ELF-1 (cell line): Measurements from ENCODE around the gene KLF17.
"Not testable (repeated sequence)": the region's sequence is repeated elsewhere in the genome, so short reads cannot be mapped to it uniquely, and the experiment has no call there.

Source experiments
- DNase-seq: peaks from one replicate; pipeline ENCODE4 v3.0.0-alpha.2; 2016; ENCODE audit warnings: low read depth, low spot score

KLF17 gene

DNA sequence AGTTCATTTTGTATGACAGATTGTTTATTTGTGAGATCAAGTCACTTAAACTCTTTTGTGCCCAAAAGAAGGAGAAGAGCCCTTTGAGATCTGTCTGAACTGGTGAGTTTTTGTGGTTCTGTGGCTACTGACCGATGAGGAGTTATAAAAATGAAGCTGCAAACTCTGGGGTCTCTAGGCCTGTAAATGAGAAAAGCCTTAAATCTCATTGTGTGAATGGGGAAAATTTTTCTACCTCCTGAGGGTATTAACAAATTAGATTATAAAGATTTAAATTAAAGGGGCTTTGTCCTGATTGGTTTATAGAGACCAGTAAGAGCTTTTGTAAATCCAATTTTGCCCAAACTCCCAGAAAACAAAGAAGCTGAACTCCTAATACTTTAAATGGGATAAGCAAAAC is 9.7 kb upstream of the KLF17 start:
- no peak for DNase-seq

DNA sequence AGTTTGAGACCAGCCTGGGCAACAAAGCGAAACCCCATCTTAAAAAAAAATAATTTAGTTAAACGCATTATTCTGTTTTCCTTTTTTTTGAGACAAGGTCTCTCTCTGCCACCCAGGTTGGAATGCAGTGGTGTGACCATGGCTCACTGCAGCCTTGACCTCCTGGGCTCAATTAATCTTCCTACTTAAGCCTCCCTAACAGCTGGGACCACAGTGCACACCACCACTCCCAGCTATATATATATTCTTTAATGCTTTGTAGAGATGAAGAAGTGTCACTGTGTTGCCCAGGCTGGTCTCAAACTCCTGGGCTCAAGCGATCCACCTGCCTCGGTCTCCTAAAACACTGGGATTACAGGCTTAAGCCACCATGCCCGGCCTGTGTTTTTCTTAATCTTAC is 7.7 kb upstream of the KLF17 start:
- no peak for DNase-seq

DNA sequence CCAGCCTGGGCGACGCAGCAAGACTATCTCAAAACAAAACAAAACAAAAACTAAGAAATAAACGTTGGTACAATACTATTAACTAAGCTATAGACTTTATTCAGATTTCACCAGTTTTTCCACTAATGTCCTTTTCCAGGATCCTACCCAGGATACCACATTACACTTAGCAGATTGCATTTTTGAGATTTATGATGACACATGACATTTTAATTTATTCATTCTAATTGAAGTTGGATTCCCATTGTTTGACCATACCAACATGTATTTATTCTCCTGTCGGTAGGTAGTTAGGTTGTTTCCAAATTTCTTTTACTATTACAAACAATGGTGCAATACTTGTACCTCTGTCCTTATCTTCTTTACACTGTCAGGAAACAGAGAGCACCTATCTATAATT is 6.8 kb upstream of the KLF17 start:
- DNase-seq = no peak

DNA sequence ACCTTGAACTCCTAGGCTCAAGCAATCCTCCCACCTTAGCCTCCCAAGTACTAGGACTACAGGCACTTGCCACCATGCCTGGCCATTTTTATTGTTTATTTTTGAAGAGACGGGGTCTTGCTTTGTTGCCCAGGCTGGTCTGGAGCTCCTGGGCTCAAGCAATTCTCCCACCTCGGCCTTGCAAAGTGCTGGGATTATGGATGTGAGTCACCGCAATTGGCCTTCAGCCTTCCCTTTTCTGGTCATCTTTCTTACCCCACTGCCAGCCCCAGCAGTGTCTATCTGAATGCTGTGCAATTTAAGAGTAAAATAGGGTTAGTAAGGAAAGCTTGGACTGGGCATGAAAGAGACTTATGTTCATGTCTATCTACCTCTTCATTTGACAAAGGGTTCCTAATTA is 6.1 kb upstream of the KLF17 start:
- DNase-seq = no peak

DNA sequence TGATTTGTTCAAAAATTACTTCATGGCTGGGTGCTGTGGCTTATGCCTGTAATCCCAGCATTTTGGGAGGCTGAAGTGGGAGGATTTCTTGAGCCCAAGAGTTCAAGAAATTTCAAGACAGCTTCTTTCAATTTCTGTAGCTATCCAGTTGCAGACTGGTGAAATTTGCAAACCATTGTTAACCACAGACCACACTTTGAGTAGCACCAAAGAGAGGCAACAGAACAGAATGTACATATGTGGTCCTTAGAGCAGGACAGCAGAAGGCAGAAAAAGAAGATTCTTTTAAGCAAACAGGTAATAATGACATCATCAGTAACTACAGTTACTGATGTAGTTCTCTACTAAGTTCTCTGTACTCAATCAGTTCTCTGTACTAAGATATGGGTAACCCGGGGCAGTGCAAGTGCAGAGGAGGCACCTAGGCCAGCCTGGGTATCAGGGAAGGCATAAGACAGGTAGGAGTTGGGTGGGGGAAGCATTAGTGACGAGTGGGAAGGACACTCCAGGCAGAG is 5.5 kb upstream of the KLF17 start:
- no peak for DNase-seq

DNA sequence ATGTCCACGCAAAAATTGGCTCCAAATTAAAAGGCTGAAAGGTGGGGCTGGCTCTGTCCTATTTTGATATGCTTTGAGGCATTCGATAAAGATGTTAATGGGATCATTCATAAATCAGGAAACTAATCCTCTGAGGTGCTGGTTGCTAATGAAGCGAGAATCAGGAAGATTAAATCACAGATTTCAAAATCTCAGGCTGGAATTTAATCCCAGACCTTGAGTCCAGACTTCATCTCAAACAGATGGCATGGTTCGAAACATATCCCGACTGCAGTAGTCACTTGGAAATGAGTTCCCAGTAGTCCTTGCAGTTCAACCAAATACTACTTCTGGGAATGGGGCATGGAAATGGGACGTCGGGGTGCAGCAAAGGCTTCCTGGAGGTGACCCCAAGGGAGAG is 4.5 kb upstream of the KLF17 start:
- no peak for DNase-seq

DNA sequence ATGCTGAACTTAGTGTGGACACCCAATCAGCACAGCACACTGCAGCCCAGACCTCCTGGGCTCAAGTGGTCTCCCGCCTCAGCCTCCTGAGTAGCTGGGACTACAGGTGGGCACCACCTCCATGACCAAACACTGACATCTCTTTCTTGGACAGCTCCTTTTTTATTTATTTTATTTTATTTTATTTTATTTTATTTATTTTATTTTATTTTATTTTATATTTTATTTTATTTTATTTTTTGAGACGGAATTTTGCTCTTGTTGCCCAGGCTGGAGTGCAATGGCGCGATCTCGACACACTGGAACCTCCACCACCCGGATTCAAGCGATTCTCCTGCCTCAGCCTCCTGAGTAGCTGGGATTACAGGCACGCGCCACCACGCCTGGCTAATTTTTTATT is 1.3 kb upstream of the KLF17 start:
- not testable (repeated sequence) for DNase-seq

DNA sequence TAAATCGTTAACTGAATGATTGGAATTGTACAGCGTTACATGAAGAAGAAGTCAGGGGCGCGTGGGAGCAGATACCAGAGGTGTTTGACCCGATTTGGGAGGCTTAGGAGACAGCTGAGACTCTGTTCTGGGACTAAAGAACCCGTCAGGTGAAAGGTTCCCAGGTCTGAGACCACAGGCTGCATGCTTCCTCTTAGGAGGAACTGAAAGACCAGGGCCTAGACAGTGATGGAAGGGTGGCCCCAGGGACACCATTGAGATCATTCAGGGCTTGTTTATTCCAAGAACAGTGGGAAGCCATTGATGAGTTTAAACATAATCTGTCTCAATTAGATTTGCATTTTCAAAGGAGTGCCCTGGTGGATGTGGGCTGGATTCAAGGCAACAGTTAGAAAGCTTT is 904 bp downstream of the KLF17 start:
- DNase-seq = peak; percentile 74

DNA sequence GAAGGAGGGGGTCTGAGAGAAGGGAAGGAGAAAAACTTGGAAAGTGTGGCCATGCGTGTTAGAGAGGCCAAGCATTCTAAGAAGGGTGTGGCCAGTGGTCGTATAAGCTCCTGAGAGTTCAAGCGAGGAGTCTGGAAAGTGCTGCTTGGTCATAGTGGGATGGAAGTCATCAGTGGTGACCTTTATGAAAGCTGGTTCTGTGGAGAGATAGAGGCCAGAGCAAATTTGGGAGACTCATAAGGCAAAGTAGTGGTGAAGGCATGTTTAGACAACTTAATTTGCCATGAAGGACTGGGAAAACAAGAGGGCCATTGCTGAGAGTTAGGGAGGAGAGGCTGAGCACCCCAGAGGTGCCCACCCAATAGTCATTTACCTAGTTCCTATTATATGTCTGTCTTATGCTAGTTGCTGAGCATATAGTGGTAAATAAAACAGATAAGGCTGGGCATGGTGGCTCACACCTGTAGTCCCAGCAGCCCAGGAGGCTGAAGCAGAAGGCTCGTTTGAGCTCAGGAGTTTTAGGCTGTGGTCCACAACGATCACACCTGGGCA is 1.9 kb downstream of the KLF17 start:
- DNase-seq = no peak

DNA sequence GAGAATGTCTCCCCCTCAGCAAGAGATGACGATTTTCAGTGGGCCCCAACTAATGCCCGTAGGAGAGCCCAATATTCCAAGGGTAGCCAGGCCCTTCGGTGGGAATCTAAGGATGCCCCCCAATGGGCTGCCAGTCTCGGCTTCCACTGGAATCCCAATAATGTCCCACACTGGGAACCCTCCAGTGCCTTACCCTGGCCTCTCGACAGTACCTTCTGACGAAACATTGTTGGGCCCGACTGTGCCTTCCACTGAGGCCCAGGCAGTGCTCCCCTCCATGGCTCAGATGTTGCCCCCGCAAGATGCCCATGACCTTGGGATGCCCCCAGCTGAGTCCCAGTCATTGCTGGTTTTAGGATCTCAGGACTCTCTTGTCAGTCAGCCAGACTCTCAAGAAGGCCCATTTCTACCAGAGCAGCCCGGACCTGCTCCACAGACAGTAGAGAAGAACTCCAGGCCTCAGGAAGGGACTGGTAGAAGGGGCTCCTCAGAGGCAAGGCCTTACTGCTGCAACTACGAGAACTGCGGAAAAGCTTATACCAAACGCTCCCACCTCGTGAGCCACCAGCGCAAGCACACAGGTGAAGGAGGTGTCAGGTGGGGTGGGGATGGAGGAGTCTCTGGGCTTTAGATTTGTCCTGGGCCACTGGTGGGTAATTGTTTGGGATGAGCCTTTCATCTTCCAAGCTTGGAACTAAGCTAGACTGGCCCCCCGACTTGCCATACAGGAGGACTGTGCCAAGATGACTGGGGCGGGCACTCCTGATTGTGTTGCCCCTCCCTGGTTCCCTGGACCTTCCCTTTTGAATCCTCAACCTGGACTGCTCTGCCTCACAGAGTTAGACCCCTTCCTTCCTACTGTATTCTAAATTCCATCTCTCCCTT is 11.2 kb downstream of the KLF17 start:
- DNase-seq = no peak

DNA sequence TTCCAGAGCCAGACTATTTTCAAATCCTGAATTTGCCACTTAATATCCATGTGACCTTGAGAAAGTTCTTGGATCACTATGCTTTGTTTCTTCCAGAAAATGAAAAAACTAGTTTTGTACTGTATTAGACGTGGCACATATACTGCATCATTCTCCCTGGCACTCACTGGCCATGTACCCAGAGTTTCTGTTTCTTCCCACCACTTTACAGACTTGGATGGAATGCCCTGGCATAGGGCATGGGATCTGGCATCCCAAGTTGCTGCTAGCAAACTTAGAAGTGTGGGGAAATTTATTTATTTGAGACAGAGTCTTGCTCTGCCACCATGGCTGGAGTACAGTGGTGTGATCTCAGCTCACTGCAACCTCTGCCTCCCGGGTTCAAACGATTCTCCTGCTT is 12.8 kb downstream of the KLF17 start:
- no peak for DNase-seq

DNA sequence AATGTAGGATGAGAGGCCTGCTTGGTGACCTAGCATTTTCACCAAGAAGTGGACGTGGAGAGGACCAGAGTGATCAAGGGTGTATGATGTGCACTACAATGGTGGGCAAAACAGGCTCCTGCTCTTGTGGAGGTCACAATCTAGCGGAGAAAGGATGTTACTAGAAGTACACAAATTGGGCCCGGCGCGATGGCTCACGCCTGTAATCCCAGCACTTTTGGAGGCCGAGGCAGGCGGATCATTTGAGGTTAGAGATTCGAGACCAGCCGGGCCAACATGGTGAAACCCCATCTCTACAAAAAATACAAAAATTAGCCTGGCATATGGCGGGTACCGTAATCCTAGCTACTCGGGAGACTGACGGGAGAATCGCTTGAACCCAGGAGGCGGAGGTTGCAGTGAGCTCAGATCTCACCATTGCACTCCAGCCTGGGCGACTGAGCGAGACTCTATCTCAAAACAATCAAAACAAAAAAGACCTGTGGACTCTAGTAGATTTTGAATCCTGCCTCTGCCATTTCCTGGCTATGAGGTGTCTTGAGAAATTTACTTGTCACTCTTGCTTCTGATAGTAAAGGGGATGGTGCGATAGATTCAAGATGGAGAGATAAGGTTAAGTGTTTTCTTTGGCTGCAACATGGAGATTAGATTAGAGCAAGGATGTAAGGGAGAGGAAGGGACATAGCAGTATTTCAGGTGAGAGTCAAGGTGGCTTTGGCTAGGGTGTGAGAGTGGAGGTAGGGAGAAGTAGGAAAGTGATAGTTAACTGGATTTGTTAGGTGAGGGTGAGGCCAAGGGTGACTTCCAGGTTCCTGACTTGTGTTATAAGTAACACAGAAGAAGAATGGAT is 15.7 kb downstream of the KLF17 start:
- DNase-seq = no peak

DNA sequence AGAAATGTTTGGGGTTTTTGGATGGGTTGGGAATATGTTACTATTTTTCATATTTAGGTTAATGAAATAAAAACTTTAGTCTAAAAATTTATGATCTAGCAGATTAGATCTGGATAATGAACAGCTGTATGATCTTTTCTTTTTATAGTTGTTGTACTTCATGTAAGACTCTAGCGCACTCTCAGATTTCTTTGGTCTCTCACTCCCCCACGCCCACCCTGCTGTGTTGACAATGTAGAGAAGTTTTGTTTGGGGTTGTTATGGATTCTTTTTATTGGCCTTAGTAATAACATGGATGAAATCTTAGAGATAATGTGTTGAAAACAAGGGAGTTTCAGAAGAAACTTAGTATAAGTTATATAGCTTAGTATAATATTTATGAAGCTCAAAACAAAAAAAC is 17.3 kb downstream of the KLF17 start:
- no peak for DNase-seq

DNA sequence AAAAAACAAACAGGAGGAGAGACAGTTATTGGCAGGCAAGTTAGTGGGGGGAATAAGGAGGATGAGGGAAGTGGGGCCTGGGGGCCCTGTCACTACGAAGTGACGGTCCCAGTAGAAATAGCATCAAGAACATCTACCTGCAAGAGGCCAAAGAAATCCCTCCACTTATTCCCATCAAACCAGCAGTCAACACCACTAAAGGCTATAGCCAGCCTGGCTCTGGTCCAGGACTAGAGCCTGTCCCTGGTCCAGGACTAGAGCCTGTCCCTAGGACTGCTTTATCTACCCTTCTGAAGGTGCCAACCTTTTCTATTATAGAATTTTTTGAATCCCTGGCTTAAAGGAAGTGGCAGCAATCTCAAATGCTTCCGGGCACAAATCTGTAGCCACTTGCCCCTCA is 19.6 kb downstream of the KLF17 start:
- no peak for DNase-seq

DNA sequence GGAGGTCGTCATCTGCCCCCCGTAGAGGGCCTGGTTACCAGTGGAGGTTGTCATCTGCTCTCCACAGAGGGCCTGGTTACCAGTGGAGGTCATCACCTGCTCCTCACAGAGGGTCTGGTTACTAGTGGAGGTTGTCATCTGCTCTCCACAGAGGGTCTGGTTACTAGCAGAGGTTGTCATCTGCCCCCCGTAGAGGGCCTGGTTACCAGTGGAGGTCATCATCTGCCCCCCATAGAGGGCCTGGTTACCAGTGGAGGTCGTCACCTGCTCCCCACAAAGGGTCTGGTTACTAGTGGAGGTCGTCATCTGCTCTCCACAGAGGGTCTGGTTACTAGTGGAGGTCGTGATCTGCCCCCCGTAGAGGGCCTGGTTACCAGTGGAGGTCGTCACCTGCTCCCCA is 20.9 kb downstream of the KLF17 start:
- DNase-seq = not testable (repeated sequence)

DNA sequence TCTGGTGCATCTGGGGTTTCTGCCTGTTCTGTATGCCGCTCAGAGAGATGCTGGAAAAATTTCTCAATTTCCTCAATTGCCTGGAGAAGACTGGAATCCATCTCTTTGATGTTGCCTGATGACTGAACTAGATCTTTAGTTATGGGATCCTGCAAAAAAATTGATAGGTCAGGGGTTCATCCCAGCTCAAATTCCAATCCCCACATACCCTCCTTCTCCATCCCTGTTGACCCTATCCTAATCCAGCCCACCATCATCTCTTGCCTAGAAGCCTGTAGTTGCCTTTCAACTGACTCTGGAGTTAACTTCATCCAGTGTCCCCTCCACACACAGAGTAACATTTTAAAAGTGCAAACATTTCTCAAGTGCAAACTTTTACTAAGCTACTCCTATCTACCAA is 22.9 kb downstream of the KLF17 start, which contains the start of gene KLF18:
TSS of gene KLF18 (minus strand) at position 101 of the 400 bp plus-strand sequence. CDS start at position 101, 0 bp downstream.
- no peak for DNase-seq

DNA sequence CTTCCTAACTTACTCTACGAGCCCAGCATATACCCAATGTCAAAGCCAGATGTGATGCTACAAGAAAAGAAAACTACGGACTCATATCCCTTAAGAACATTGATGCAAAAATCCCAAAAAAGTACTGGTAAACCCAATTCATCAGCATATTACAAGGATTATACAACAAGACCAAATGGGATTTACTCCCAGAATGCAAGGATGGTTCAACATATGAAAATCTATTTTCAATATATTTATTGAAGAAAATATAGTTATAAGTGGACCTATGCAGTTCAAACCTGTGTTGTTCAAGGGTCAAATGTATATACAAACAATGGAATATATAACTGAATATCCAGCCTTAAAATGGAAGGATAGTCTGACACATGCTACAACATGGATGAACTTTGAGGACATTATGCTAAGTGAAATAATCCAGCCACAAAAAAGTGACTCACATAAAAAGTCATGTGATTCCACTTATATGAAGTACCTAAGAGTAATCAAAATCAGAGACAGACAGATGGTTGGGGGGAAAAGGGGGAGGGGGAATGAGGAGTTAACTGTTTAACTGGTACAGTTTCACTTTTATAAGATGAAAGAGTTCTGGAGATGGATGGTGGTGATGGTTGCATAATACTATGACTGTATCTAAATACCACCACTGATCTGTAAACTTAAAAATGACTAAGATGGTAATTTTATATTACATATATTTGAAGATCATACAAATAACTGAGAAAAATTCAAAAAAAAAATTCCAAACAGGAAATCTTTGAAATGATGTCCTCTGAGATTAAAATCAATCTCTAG is 26.5 kb downstream of the KLF17 start:
- no peak for DNase-seq

DNA sequence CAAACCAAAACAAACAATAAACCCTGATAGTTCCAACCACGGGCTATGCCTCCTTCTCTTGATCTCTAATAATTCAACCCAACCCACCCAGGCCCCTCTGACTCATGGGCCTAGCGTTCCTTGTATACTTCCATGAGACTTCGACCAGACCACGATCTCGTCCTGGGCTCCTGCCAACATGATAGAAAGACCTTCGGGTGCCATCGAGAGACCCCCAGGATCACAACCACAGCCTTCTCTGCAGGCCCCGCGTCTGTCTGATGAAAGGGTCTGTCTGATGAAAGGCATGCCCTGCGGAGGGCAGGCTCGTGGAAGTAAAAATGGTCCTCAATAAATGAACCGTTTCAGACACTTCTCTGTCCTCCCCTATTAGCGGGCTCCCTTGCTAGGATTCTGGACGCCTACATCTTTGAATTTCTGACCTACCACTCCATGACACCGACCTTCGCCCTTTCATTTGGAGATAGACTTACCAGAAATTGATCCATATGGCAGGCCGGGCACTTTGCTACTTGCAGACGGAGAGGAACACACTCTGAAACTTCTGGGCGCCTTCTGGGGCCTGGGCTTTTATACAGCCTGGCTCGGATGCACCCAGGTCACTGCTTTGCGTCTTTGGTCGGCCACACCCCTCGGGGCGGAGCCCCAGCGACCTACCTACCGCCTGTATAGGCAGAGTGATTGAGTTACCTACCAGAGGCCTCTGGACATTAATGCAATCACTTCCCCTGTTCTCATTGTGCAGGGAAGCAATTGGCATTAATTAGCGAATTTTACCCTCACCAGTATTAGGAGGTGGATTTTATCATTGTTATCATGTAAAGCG is 28.1 kb downstream of the KLF17 start:
- DNase-seq = no peak

DNA sequence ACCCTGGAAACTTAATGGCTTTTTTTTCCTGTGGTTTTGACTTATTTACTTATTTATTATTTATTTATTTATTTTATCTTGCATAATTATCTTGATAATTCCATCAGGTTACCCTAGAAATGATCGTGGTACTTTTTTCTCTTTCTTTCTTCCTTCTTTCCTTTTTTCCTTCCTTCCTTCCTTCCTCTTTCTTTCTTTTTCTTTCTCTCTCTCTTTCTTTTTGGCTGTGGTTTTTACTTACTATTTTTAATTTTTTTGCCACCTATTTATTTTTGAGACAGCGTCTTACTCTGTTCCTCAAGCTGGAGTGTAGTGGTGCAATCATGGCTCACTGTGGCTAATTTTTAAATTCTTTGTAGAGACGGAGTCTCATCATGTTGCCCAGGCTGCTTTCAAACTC is 29.0 kb downstream of the KLF17 start:
- DNase-seq = no peak

DNA sequence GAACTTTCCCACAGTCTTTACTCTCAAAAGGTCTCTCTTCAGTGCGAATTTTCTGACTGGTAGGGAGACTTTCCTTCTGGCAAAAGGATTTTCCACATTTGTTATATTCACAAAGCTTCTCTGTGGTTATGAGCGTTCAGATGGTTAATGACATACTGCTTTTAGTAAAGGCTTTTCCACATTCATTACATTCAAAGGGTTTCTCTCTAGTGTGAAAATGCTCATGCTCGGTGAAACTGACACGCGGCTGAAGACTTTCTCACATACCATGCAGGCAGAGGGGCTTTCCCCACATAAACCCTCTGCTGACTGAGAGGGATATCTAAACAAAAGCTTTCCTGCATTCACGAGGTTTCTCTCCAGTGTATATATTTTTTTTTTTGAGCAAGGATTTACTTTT is 32.7 kb downstream of the KLF17 start:
- no peak for DNase-seq

DNA sequence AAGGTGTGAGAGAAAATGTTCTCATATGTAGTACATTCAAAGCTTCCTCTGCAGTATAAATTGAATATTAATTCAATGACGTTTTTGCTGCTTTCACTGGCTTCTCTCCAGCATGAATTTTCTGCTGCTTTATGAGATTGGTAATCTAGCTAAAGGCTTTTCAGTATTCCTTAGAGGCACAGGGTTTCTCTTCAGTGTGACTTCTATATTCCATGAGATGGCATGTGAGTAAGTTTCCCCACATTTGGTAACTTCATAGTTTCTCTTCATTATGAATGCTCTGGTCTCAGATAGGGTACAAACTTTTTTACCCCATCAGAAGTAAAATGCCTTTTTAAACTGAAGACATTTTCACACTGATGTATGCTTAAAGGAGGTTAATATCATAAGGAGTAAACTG is 33.2 kb downstream of the KLF17 start:
- DNase-seq = no peak
